Loucy (cell line): ENCODE measurements around the gene C5orf46.
"Not testable (repeated sequence)": the region's sequence is repeated elsewhere in the genome, so short reads cannot be mapped to it uniquely, and the experiment has no call there.

ENCODE experiments used
- EZH2phosphoT487 ChIP-seq: fragments of 200-600 bp; IDR thresholded peaks from 2 replicates; pipeline ENCODE4 v1.6.1; 2018; ENCODE audit warnings: antibody characterized with exemption, mild to moderate bottlenecking, moderate library complexity, borderline replicate concordance
- TF ChIP-seq, protein P1 (sequence below): fragments of 200-600 bp; sonication (generic); conservative IDR thresholded peaks from 2 replicates; pipeline ENCODE4 v1.5.1; 2014; ENCODE audit warnings: mild to moderate bottlenecking, antibody characterized with exemption, low read length

GRCh38 chr5:147871980-147872549 lies 34.3 kb downstream of the C5orf46 start:
- TF ChIP-seq, protein P1, sequence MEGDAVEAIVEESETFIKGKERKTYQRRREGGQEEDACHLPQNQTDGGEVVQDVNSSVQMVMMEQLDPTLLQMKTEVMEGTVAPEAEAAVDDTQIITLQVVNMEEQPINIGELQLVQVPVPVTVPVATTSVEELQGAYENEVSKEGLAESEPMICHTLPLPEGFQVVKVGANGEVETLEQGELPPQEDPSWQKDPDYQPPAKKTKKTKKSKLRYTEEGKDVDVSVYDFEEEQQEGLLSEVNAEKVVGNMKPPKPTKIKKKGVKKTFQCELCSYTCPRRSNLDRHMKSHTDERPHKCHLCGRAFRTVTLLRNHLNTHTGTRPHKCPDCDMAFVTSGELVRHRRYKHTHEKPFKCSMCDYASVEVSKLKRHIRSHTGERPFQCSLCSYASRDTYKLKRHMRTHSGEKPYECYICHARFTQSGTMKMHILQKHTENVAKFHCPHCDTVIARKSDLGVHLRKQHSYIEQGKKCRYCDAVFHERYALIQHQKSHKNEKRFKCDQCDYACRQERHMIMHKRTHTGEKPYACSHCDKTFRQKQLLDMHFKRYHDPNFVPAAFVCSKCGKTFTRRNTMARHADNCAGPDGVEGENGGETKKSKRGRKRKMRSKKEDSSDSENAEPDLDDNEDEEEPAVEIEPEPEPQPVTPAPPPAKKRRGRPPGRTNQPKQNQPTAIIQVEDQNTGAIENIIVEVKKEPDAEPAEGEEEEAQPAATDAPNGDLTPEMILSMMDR: not testable (repeated sequence)
- TF ChIP-seq EZH2phosphoT487: not testable (repeated sequence)
